GM21786 (cell line): ENCODE results near the gene TBC1D25.

Experiments used
- ATAC-seq: cut with Tn5 transposase; IDR thresholded peaks from one replicate; pipeline ENCODE4 v1.9.1; 2021; ENCODE audit not compliant: unreplicated experiment

The TBC1D25 gene

DNA sequence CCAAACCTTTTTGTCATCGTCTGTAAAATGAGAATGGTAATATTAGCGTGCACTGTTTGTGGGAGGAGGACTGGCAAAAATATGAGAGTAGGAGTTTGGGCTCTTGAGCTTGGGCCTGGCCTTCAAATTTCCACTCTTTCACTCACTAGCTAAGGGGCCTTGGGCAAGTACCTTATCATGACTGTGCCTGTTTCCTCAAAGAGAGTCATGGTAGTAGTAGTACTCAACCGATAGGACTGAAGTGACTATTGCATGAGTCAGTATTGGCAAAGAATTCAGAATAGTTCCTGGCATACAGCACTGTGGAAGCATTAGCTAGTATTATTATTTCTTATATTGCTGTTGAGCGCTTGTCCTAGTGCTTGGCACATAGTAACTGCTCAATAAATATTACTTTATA, 18.8 kb downstream of the TBC1D25 start:
- no peak for ATAC-seq

GRCh38 chrX:48559636-48560035, 20.1 kb downstream of the TBC1D25 start:
- no peak for ATAC-seq

DNA sequence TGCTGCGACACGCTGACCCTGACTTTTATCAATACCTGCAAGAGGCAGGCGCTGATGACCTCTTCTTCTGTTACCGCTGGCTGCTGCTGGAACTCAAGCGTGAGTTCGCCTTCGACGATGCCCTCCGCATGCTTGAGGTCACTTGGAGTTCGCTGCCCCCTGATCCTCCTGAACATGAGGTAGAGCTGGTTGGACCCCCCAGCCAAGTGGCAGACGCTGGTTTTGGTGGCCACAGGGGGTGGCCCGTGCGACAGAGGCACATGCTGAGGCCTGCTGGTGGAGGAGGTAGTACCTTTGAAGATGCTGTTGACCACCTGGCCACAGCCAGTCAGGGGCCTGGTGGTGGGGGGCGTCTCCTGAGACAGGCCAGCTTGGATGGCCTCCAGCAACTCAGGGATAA, 20.5 kb downstream of the TBC1D25 start:
- no peak for ATAC-seq

- no peak for ATAC-seq
These were observed 21.2 kb downstream of the TBC1D25 start for GRCh38 chrX:48560681-48561080.

GRCh38 chrX:48569958-48570357, 30.4 kb downstream of the TBC1D25 start:
- ATAC-seq: peak; percentile 38

- ATAC-seq: no peak
These were observed 34.3 kb downstream of the TBC1D25 start for GRCh38 chrX:48573690-48574269.

DNA sequence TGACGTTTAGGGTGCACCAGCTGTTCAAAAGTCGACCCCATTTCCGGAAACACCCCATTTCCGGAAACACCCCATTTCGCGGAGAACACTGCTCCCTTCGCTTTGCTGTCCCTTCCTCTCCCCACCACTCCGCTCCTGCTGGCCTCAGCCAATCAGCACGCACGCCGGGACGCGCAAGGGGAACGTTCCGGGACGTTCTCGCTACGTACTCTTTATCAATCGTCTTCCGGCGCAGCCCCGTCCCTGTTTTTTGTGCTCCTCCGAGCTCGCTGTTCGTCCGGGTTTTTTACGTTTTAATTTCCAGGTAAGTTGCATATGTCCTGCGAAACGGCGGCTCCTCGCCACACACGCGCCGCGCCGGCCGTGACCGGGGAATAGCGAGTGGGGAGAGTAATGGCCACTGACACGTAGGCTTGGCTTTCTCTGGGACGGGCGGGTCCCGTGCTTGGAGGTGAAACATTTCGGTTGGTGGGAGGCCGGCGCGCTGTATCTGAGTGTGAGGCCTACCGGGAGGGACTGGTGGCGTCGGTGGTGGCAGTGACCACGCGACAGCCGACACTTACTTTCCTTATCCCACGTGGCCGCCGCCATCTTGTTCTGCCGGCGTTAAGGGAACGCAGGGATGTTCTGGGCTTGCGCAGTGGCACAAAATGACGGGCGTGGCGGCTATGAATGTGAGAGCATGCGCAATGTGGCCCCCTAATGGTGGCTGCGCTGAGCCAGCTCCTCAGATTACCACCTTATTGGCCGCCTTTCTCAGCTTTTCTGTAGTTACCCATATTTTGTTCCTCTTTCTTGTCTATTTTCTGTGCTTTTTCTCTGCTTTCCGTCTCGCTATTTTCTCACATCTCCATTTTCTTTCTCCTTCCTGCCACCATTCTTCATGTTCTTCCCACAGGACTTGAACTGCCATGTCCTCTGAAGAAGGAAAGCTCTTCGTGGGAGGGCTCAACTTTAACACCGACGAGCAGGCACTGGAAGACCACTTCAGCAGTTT, 35.1 kb downstream of the TBC1D25 start, which contains the start of gene RBM3:
RBM3 (plus strand) TSS at position 215 of the 997 bp plus-strand sequence; CDS start at position 912, 697 bp downstream.
- peak; percentile 75 for ATAC-seq

DNA sequence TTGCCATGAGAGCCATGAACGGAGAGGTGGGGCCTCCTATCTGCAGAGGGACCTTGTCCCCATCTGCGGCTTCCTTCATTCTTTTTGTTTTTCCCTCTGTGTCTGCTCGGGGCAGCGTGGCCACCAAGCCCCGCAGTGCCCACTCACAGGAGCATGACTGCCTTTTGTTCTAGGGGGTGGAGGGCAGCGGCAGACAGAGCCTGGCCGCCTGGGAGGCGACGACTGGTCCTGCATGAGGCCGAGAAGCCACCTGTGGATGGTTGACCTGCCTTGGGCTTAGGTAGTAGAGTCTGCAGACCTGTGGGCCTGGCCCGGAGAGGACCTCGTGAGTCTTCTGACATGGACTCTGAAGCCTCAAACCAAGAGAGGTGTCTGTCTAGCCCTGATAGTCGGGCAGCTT, 36.1 kb downstream of the TBC1D25 start:
- no peak for ATAC-seq

GRCh38 chrX:48576108-48576507, 36.6 kb downstream of the TBC1D25 start:
- ATAC-seq: no peak

- no peak for ATAC-seq
These were observed 39.2 kb downstream of the TBC1D25 start for GRCh38 chrX:48578661-48579128.

GRCh38 chrX:48579259-48579658, 39.7 kb downstream of the TBC1D25 start:
- ATAC-seq: no peak

DNA sequence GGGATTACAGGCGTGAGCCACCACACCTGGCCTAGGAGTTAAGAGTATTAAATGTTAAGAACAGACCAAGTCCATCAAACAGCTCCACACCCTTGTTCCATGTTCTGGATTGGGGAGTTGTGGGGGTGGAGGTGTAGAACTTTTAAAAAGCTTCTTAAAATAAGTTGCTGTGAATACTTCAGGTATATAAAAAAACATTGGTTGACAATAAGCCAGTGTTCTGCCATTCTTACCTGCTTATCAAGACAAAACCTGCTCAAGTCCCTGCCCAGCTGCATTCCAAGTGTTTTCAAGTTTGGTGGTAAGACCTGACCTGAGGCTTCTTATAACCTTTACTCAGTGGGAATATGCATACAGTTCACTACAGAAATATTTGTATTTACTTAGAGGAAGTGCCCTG, 41.1 kb downstream of the TBC1D25 start:
- no peak for ATAC-seq

DNA sequence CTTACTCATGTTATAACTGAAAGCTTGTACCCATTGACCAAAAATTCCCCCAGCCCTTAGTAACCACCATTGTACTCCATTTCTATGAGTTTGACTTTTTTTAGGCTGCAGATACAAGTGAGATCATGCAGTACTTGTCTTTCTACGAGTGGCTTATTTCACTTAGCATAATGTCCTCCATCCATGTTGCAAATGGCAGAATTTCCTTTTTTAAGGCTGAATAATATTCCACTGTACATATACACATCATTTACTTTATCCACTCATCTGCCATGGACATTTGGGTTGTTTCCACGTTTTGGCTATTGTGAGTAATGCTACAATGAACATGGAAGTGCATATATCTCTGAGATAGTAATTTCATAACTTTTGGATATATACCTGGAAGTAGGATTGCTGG, 45.2 kb downstream of the TBC1D25 start:
- ATAC-seq: no peak

- ATAC-seq: no peak
These were observed 50.1 kb downstream of the TBC1D25 start for GRCh38 chrX:48589482-48590162.

DNA sequence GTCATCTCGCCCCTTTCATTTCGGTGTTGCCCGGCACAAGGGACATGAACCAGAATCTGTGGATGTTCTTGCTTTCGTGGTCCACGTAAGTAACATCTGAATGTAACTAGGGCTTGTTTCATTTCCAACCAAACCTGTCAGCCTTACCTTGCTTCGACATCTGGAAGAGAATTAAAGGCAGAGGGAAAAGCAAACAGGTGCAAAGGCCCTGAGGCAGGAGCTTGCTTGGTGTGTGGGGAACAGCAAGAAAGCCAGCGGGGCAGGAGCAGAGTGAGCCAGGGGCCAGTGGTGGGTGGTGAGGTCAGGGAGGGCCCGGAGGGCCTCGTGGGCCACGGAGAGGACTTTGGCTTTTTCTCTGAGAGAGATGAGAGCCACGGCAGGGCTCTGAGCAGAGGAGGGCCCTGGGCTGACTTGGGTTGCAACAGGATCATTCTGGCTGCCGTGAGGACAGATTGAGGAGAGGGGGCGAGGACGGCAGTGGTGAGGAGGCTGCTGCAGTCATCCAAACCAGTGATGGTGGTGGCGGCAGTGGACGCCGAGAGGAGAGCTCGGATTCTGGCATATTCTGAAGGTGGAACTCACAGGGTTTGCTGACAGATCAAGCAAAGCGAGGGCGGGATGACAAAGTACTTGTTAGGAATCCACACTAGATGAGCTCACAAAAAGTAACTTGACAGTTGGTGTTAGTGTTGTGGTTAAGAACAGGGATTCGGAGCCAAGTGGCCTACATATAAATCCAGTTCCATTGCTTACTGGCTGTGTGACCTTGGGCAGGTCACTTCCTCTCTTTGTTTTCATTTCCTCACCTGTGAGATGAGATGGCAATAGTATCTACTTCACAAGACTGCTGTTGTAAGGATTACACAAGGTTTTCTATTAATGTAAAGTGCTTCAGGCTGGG, 50.9 kb downstream of the TBC1D25 start:
- ATAC-seq: no peak

GRCh38 chrX:48591255-48591791, 51.8 kb downstream of the TBC1D25 start:
- ATAC-seq: no peak

DNA sequence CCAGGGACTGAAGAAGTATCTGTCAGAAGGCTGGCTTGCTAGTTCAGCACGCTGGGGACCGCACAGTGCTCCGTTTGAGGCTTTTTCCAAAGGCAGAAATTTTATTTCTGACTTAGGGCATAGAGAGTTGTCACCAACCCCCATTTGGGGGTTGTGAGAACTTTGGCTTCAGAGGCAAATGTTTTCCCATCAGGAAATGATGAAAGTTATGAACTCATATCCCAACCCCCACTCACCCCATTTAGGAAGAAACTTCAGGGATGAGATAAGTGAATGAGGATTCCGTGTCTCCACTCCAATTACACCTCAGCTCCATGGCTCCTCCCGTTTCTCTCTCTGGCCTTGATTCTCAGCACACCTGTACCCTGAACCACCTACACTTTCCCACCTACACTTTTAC, 53.5 kb downstream of the TBC1D25 start:
- ATAC-seq: no peak

DNA sequence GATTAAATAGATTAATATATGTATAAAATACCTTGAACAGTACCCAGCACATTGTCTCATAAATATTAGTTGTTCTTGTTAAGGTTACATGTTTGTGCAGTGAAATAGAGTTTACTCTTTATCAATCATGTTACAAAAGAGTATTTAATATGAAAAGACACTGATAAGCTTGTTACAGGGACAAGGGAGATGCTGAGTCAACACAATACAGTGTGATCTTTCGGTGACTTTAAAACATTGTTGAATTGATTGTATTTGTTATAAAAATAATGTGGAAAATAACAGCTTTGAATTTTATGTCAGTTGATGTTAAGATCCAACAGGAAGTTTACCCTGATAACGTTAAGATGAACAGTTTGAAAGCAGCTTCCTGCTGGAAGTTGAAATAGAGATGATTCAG, 56.4 kb downstream of the TBC1D25 start:
- ATAC-seq: no peak

DNA sequence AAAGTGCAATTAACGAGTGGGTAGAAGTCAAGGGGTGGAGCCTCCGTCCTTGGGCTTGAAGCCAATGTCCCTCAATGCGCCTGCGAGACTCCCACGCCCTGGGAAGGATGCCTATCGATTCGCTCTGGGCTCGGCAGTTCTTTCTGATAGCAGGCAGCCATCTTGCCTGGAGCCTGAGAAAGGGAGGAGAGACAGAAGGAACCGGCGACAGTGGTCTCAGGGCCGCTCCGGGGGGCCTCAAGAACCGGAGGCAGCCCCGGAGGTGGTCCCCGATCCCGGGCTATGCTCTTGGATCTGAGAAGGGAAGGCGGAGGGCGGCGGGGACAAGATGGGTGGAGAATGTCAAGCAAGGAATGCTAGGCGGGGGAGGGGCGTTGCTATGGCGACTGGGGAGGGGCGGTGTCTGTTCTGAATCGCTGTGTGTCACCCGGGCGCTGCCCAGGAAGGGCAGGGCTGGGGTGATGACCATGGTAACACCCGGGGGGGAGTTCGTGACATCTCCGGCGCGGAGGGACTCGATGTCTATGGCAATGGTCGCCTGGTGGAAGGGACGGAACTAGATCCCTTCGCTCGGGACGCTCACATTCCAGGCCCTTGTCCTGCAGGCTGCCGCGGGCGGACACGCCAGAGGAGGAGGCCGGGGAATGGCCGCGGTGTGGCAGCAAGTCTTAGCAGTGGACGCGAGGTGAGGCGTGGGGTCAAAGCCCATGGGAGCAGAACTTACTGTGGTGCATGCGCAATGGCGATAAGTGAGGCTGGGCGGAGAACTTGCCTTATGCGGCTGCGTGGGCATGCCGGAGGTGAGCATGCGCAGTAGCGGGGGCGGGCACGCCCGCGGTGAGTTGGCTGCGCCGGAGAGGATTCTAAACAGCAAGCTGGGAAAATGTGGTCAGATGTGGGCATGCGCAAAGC, 58.1 kb downstream of the TBC1D25 start, which contains the start of gene WDR13:
WDR13 (plus strand) TSS at position 140 of the 912 bp plus-strand sequence; CDS start at position 645, 505 bp downstream.
- ATAC-seq: peak; percentile 64
